HCEC 1CT (cell line): ENCODE data around the gene TTC7B.
"Not testable (repeated sequence)": the region's sequence is repeated elsewhere in the genome, so short reads cannot be mapped to it uniquely, and the experiment has no call there.

Source experiments
- DNase-seq: peaks from one replicate; pipeline ENCODE4 v3.0.0-alpha.2; 2017

Gene TTC7B

GRCh38 chr14:90538716-90539495 is 277.3 kb downstream of the TTC7B start:
- no peak for DNase-seq

- no peak for DNase-seq
These were observed 278.1 kb downstream of the TTC7B start for GRCh38 chr14:90538095-90538494.

GRCh38 chr14:90536511-90537191 is 279.6 kb downstream of the TTC7B start:
- DNase-seq: no peak

GRCh38 chr14:90536092-90536491 is 280.1 kb downstream of the TTC7B start:
- DNase-seq: no peak

- no peak for DNase-seq
These were observed 280.6 kb downstream of the TTC7B start for GRCh38 chr14:90535556-90536090.

GRCh38 chr14:90534838-90535555 is 281.2 kb downstream of the TTC7B start:
- no peak for DNase-seq

GRCh38 chr14:90534091-90534837 is 282.0 kb downstream of the TTC7B start:
- no peak for DNase-seq

GRCh38 chr14:90533591-90534021 is 282.6 kb downstream of the TTC7B start:
- no peak for DNase-seq

- no peak for DNase-seq
These were observed 283.3 kb downstream of the TTC7B start for GRCh38 chr14:90532826-90533525.

GRCh38 chr14:90531497-90531896 is 284.7 kb downstream of the TTC7B start:
- DNase-seq: no peak

GRCh38 chr14:90530523-90530922 is 285.7 kb downstream of the TTC7B start:
- no peak for DNase-seq

- no peak for DNase-seq
These were observed 288.3 kb downstream of the TTC7B start for GRCh38 chr14:90527978-90528377.

GRCh38 chr14:90526536-90526935 is 289.7 kb downstream of the TTC7B start:
- not testable (repeated sequence) for DNase-seq

GRCh38 chr14:90525353-90526028 is 290.7 kb downstream of the TTC7B start:
- DNase-seq: not testable (repeated sequence)

GRCh38 chr14:90523961-90524875 is 292.0 kb downstream of the TTC7B start:
- no peak for DNase-seq

- DNase-seq: peak; percentile 32
These were observed 292.7 kb downstream of the TTC7B start for GRCh38 chr14:90523544-90523943.

- no peak for DNase-seq
These were observed 293.5 kb downstream of the TTC7B start for GRCh38 chr14:90522571-90523191.

- no peak for DNase-seq
These were observed 294.2 kb downstream of the TTC7B start for GRCh38 chr14:90521930-90522483.
